ENCODE results near the gene KRT35. TPM values are rescaled to one million over a fixed set of nuclear protein-coding genes. Genes with fewer than 3 reads are reported as not detected.
A peak's percentile ranks its signal among the peaks of the same experiment; 100 is the strongest.

The KRT35 gene
- total RNA-seq, 1 donor from 2014 or later, result not detected

DNA sequence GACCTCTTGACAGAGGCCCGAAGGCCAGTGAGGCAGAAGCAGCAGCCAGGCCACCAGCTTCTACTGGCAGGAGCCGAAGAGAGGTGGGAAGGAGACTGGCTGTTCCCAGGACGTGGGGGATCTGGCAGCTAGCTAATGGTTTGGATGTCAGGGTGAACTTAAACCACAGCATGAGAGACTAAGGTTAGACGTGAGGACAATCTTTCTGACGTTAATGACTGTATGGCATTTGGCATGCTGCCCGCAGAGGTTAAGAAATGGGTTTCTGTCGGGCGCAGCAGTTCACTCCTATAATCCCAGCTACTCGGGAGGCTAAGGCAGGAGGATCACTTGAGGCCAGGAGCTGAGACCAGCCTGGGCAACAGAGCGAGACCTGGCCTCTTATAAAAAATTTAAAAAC is 30.8 kb upstream of the KRT35 start:
- Histone ChIP-seq H3K4me3 (peak overlapping the region in 1 of 2 donors; percentile 9), H3K27me3 (no peaks in the 10 kb centered on the region), H3K4me1 (peaks cover 16% of the 10 kb centered on the region), H3K9me3 (no peaks in the 10 kb centered on the region), H3K27ac (no peak overlapping the region), H3K36me3 (no peaks in the 10 kb centered on the region)
- TF ChIP-seq POLR2A (IDR thresholded peaks at IDR 0.05) (no peak), POLR2AphosphoS5 (IDR thresholded peaks at IDR 0.05; ENCODE audit: insufficient read depth in 1 of 2, low read depth in 1 of 2) (no peak), CTCF (IDR thresholded peaks at IDR 0.05) (no peak)
- no peak for DNase-seq (ENCODE audit: extremely low spot score in 2 of 2)
- intact Hi-C loops (cut with DNase I), result no loop called here

DNA sequence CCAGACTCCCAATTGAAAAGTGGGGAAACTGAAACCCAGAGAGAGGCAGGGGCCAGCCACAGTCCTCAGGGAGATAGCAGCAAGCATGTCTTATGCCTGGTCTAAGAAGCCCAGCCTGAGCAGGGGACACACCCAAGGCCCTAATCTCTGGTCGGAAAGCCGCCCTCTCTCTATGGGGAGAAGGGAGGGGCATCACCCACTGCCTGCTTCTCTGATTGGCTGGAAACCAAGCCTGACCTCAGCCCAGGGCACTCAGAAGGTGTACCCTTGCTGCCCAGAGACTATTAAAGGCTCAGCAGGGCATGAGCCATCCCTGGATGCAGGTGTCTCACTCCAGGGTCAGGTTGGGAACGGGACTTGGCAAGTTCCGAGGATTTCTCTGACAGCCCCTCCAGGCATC is 30.2 kb upstream of the KRT35 start:
- DNase-seq (ENCODE audit: extremely low spot score in 2 of 2), result no peak
- Histone ChIP-seq H3K4me3 (peak overlapping the region in 1 of 2 donors; percentile 9), H3K9me3 (no peaks in the 10 kb centered on the region), H3K36me3 (no peaks in the 10 kb centered on the region), H3K27me3 (no peaks in the 10 kb centered on the region), H3K4me1 (peaks cover 16% of the 10 kb centered on the region), H3K27ac (no peak overlapping the region)
- intact Hi-C loops (cut with DNase I), result no loop called here
- TF ChIP-seq POLR2A (IDR thresholded peaks at IDR 0.05) (no peak), CTCF (IDR thresholded peaks at IDR 0.05) (no peak), POLR2AphosphoS5 (IDR thresholded peaks at IDR 0.05; ENCODE audit: insufficient read depth in 1 of 2, low read depth in 1 of 2) (no peak)

DNA sequence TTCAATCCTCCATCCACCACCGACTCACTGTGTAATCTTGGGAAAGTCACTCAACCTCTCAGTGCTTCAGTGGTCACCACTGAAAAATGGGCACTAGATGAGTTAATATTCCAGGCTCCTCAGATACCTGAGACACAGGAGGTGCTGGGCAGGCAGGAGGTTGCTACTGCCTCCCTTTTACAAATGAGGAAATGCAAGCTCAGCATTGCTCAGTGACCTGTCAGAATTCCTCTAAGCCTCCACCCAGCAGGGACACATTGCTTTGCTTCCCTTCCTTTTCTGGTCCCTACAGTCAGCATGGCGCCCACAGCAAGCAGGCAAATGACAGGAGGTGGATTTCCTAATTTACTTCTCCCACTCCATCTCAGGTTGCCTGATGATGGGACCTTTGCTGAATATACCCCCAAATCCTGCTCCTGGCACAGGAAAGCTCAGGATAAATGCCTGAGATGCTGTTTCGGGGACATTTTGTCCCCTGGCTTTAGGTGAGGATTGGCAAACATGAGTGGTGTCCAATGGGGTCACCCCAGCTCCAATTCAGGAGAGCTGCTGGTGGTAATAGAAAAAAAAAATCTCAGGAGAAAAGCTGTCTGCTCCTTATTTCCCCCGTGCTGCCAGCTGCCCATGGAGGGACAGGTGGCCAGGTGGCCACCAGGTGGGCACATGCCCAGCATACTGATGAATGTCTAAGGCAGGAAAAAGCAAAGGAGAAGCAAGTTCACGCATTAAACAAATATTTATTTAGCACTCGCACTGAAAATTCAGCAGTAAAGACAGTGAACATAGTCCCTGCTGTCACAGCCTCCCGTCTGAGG is 29.5 kb upstream of the KRT35 start:
- intact Hi-C loops (cut with DNase I), result no loop called here
- no peak for TF ChIP-seq CTCF (IDR thresholded peaks at IDR 0.05)
- TF ChIP-seq POLR2A (IDR thresholded peaks at IDR 0.05), result no peak
- TF ChIP-seq POLR2AphosphoS5 (IDR thresholded peaks at IDR 0.05; ENCODE audit: insufficient read depth in 1 of 2, low read depth in 1 of 2), result peak in 1 of 2 donors; percentile 14
- Histone ChIP-seq H3K36me3 (no peaks in the 10 kb centered on the region), H3K4me1 (peaks cover 16% of the 10 kb centered on the region), H3K4me3 (no peak overlapping the region), H3K9me3 (no peaks in the 10 kb centered on the region), H3K27ac (no peak overlapping the region), H3K27me3 (no peaks in the 10 kb centered on the region)
- DNase-seq (ENCODE audit: extremely low spot score in 2 of 2), result no peak

- TF ChIP-seq CTCF (IDR thresholded peaks at IDR 0.05) (no peak), POLR2A (IDR thresholded peaks at IDR 0.05) (no peak), POLR2AphosphoS5 (IDR thresholded peaks at IDR 0.05; ENCODE audit: insufficient read depth in 1 of 2, low read depth in 1 of 2) (no peak)
- Histone ChIP-seq H3K9me3 (no peaks in the 10 kb centered on the region), H3K4me3 (no peak overlapping the region), H3K4me1 (peaks cover 30% of the 10 kb centered on the region), H3K36me3 (no peaks in the 10 kb centered on the region), H3K27me3 (no peaks in the 10 kb centered on the region), H3K27ac (peak overlapping the region; percentile 63)
- DNase-seq (ENCODE audit: extremely low spot score in 2 of 2), result no peak
- intact Hi-C loops (cut with DNase I), result no loop called here
These were observed 26.4 kb upstream of the KRT35 start for GRCh38 chr17:41507315-41507880.
